ENCODE measurements around the gene NCK1.
A peak's percentile ranks its signal among the peaks of the same experiment; 100 is the strongest.

The NCK1 gene

DNA sequence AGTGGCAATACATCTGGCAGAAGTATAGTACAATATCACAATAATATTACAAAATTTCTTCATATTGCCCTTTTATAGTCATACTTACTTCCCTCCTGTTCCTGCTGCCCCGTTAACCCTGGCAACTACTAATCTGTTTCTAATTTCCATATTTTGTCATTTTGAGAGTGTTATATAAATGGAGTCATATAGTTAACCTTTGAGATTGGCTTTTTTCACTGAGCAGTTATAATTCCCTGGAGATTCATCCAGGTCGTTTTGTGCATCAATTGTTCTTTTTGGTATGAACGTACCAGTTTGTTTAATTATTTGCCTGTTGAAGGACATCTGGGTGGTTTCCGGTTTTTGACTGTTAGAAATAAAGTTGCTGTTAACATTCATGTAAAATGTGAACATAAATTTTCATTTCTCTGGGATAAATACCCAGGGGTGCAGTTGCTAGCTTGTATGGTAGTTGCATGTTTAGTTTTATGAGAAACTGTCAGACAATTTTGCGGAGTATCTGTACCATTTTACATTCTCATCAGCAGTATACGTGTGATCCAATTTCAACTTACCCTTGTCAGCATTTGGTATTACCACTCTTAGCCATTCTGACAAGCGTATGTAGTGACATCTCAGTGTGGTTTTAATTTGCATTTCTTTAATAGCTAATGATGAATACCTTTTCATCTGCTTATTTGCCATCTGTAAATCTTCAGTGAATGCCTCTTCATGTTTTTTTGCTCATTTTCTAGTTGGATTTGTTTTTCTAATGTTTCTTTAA is 63.6 kb downstream of the NCK1 start:
- H3K4me2 ChIP-seq (ENCODE audit: low read length): peak overlapping the region; percentile 58
- peaks cover 25% of the 10 kb centered on the region; the same call in 1 of the 2 replicates for H3K79me2 ChIP-seq (ENCODE audit: low read length)
- H3K9ac ChIP-seq (ENCODE audit: low read length): no peak overlapping the region
- peaks cover 7% of the 10 kb centered on the region for H3K36me3 ChIP-seq (replicated peaks; ENCODE audit: low read depth, low read length)
- peak overlapping the region; percentile 31 for H3K4me3 ChIP-seq (ENCODE audit: low read length)
- peaks cover 8% of the 10 kb centered on the region for H3K4me1 ChIP-seq (ENCODE audit: low read length)
- H3K27me3 ChIP-seq (ENCODE audit: low read depth, low read length): no peaks in the 10 kb centered on the region
- TF ChIP-seq CTCF (IDR thresholded peaks at IDR 0.05; ENCODE audit: low read depth, low read length): no peak
- no peak for TF ChIP-seq EZH2phosphoT487 (IDR thresholded peaks at IDR 0.05; ENCODE audit: low read depth)
- H3K27ac ChIP-seq (ENCODE audit: low read length): no peak overlapping the region
- H3K9me3 ChIP-seq (ENCODE audit: insufficient read depth, low read length): no peaks in the 10 kb centered on the region
- no peak overlapping the region for H2AFZ ChIP-seq (ENCODE audit: low read depth, low read length)
- peaks cover 8% of the 10 kb centered on the region; the same call in 1 of the 2 replicates for H4K20me1 ChIP-seq (ENCODE audit: insufficient read depth, low read length)

- H2AFZ ChIP-seq (ENCODE audit: low read depth, low read length): no peak overlapping the region
- H3K9me3 ChIP-seq (ENCODE audit: insufficient read depth, low read length): no peaks in the 10 kb centered on the region
- H3K79me2 ChIP-seq (ENCODE audit: low read length): peaks cover 21% of the 10 kb centered on the region; the same call in 1 of the 2 replicates
- peaks cover 7% of the 10 kb centered on the region for H3K36me3 ChIP-seq (replicated peaks; ENCODE audit: low read depth, low read length)
- H3K4me1 ChIP-seq (ENCODE audit: low read length): peaks cover 30% of the 10 kb centered on the region
- 0 out of 2 replicates have a peak, but pooled peaks cover 4% of the 10 kb centered on the region for H4K20me1 ChIP-seq (ENCODE audit: insufficient read depth, low read length)
- H3K27ac ChIP-seq (ENCODE audit: low read length): no peak overlapping the region
- no peaks in the 10 kb centered on the region for H3K27me3 ChIP-seq (ENCODE audit: low read depth, low read length)
- no peak overlapping the region for H3K4me3 ChIP-seq (ENCODE audit: low read length)
- H3K4me2 ChIP-seq (ENCODE audit: low read length): no peak overlapping the region
- TF ChIP-seq EZH2phosphoT487 (IDR thresholded peaks at IDR 0.05; ENCODE audit: low read depth): no peak
- TF ChIP-seq CTCF (IDR thresholded peaks at IDR 0.05; ENCODE audit: low read depth, low read length): no peak
- no peak overlapping the region for H3K9ac ChIP-seq (ENCODE audit: low read length)
Measured at GRCh38 chr3:136928240-136928639, 66.2 kb downstream of the NCK1 start.

GRCh38 chr3:136929977-136930670 is 68.1 kb downstream of the NCK1 start:
- H2AFZ ChIP-seq (ENCODE audit: low read depth, low read length): no peak overlapping the region
- H3K79me2 ChIP-seq (ENCODE audit: low read length): peaks cover 12% of the 10 kb centered on the region; the same call in 1 of the 2 replicates
- H3K4me2 ChIP-seq (ENCODE audit: low read length): no peak overlapping the region
- H3K4me3 ChIP-seq (ENCODE audit: low read length): no peak overlapping the region
- H3K27ac ChIP-seq (ENCODE audit: low read length): no peak overlapping the region
- H3K9ac ChIP-seq (ENCODE audit: low read length): no peak overlapping the region
- H3K27me3 ChIP-seq (ENCODE audit: low read depth, low read length): no peaks in the 10 kb centered on the region
- H3K9me3 ChIP-seq (ENCODE audit: insufficient read depth, low read length): no peaks in the 10 kb centered on the region
- TF ChIP-seq EZH2phosphoT487 (IDR thresholded peaks at IDR 0.05; ENCODE audit: low read depth) (no peak), CTCF (IDR thresholded peaks at IDR 0.05; ENCODE audit: low read depth, low read length) (no peak)
- H3K36me3 ChIP-seq (replicated peaks; ENCODE audit: low read depth, low read length): peaks cover 9% of the 10 kb centered on the region
- no peaks in the 10 kb centered on the region for H4K20me1 ChIP-seq (ENCODE audit: insufficient read depth, low read length)
- H3K4me1 ChIP-seq (ENCODE audit: low read length): peaks cover 33% of the 10 kb centered on the region

- Histone ChIP-seq H3K79me2 (ENCODE audit: low read length) (peaks cover 4% of the 10 kb centered on the region; the same call in 1 of the 2 replicates), H2AFZ (ENCODE audit: low read depth, low read length) (no peak overlapping the region), H3K27ac (ENCODE audit: low read length) (no peak overlapping the region), H3K9me3 (ENCODE audit: insufficient read depth, low read length) (no peaks in the 10 kb centered on the region), H4K20me1 (ENCODE audit: insufficient read depth, low read length) (no peaks in the 10 kb centered on the region), H3K36me3 (replicated peaks; ENCODE audit: low read depth, low read length) (peaks cover 14% of the 10 kb centered on the region), H3K27me3 (ENCODE audit: low read depth, low read length) (no peaks in the 10 kb centered on the region), H3K4me1 (ENCODE audit: low read length) (peaks cover 25% of the 10 kb centered on the region), H3K4me3 (ENCODE audit: low read length) (no peak overlapping the region), H3K4me2 (ENCODE audit: low read length) (no peak overlapping the region), H3K9ac (ENCODE audit: low read length) (no peak overlapping the region)
- TF ChIP-seq EZH2phosphoT487 (IDR thresholded peaks at IDR 0.05; ENCODE audit: low read depth): no peak
- no peak for TF ChIP-seq CTCF (IDR thresholded peaks at IDR 0.05; ENCODE audit: low read depth, low read length)
Measured at GRCh38 chr3:136931606-136932005, 69.6 kb downstream of the NCK1 start.
